SK-N-SH (cell line): ENCODE results near the gene EEF2K. TPM values are rescaled to one million over a fixed set of nuclear protein-coding genes. Genes with fewer than 3 reads are reported as not detected.

Source experiments
- CTCF ChIA-PET: fragments of 300-600, 350-600 bp; formaldehyde crosslinking; extraction: SDS; loops from one replicate; lab custom pipeline; 2021; lab: Yijun Ruan, JAX
- POLR2A ChIA-PET: fragments of 350-600 bp; sonication (Branson Sonifier 250); formaldehyde crosslinking; extraction: SDS; loops from one replicate; lab custom pipeline; 2020; ENCODE audit warnings: antibody characterized with exemption, inconsistent platforms; lab: Yijun Ruan, JAX
- DNase-seq: peaks from one replicate; pipeline ENCODE4 v3.0.0; 2012
- H2AFZ ChIP-seq: fragments of 200-600 bp; sonication (generic); 2 replicates; pipeline ENCODE4 v1.8.1; 2016; ENCODE audit warnings: antibody characterized with exemption, mild to moderate bottlenecking, low read depth
- H3F3A ChIP-seq: fragments of 200-600 bp; sonication (generic); replicated peaks from 2 replicates; pipeline ENCODE3; 2016; ENCODE audit warnings: antibody characterized with exemption, mild to moderate bottlenecking; ENCODE audit not compliant: insufficient read depth
- H3K27ac ChIP-seq, 2 experiments: fragments of 200-500 bp in 1 of 2; fragments of 200-600 bp in 1 of 2; sonication (Bioruptor generic) in 1 of 2; sonication (generic), shearing (Covaris generic) in 1 of 2; 2 replicates each; pipeline versions ENCODE4 v1.5.1 to v1.6.1; 2014 to 2016; ENCODE audit warnings: low read depth in 2 of 2, inconsistent platforms in 1 of 2, low read length in 1 of 2, mild to moderate bottlenecking in 1 of 2, mixed read lengths in 1 of 2
- H3K27me3 ChIP-seq: fragments of 200-600 bp; sonication (generic), shearing (Covaris generic); 2 replicates; pipeline ENCODE4 v1.6.1; 2016; ENCODE audit warnings: mixed run types; ENCODE audit not compliant: insufficient read depth
- H3K36me3 ChIP-seq, 2 experiments: fragments of 200-500 bp in 1 of 2; fragments of 200-600 bp in 1 of 2; sonication (Bioruptor generic) in 1 of 2; sonication (generic) in 1 of 2; replicated peaks in 1 of 2; 2 replicates each; pipeline versions ENCODE3 to v1.5.1; 2014 to 2016; ENCODE audit warnings: low read length in 1 of 2, mild to moderate bottlenecking in 1 of 2; ENCODE audit not compliant: insufficient read depth in 2 of 2, control insufficient read depth in 1 of 2
- H3K4me1 ChIP-seq, 2 experiments: fragments of 200-500 bp in 1 of 2; fragments of 200-600 bp in 1 of 2; sonication (Bioruptor generic) in 1 of 2; sonication (generic), shearing (Covaris generic) in 1 of 2; 2 replicates each; pipeline versions ENCODE4 v1.5.1 to v1.6.1; 2014 to 2016; ENCODE audit warnings: low read depth in 1 of 2, low read length in 1 of 2, mixed run types in 1 of 2; ENCODE audit not compliant: insufficient read depth in 2 of 2, control insufficient read depth in 1 of 2
- H3K4me2 ChIP-seq: fragments of 200-600 bp; sonication (generic), shearing (Covaris generic); 2 replicates; pipeline ENCODE4 v1.6.1; 2017; ENCODE audit warnings: mixed run types
- H3K4me3 ChIP-seq, 2 experiments: fragments of 200-500 bp in 1 of 2; fragments of 200-600 bp in 1 of 2; sonication (Bioruptor generic) in 1 of 2; sonication (generic), shearing (Covaris generic) in 1 of 2; 2 replicates each; pipeline versions ENCODE4 v1.5.1 to v1.8.1; 2014 to 2016; ENCODE audit warnings: low read depth in 2 of 2, inconsistent platforms in 1 of 2, low read length in 1 of 2, mild to moderate bottlenecking in 1 of 2, mixed read lengths in 1 of 2, moderate library complexity in 1 of 2
- H3K79me2 ChIP-seq: fragments of 200-600 bp; sonication (generic); 2 replicates; pipeline ENCODE4 v1.8.1; 2017; ENCODE audit warnings: mild to moderate bottlenecking; ENCODE audit not compliant: insufficient read depth
- H3K9ac ChIP-seq: fragments of 200-600 bp; sonication (generic); 2 replicates; pipeline ENCODE4 v1.6.1; 2017; ENCODE audit warnings: mixed run types
- H3K9me2 ChIP-seq: fragments of 200-600 bp; sonication (generic); 2 replicates; pipeline ENCODE4 v1.6.1; 2017; ENCODE audit warnings: mixed run types
- H3K9me3 ChIP-seq: fragments of 200-600 bp; sonication (generic); 2 replicates; pipeline ENCODE4 v1.6.1; 2017; ENCODE audit warnings: mixed run types, mild to moderate bottlenecking, moderate library complexity
- H4K20me1 ChIP-seq: fragments of 200-600 bp; sonication (generic); 2 replicates; pipeline ENCODE4 v1.6.1; 2017; ENCODE audit warnings: mild to moderate bottlenecking, mixed run types; ENCODE audit not compliant: insufficient read depth
- EP300 ChIP-seq, 2 experiments: IDR thresholded peaks; 2 replicates each; pipeline versions ENCODE4 v1.4.0 to v1.6.1; 2012; ENCODE audit warnings: borderline replicate concordance in 1 of 2, low read depth in 1 of 2, low read length in 1 of 2
- FOSL2 ChIP-seq: IDR thresholded peaks from 2 replicates; pipeline ENCODE4 v1.4.0; 2012; ENCODE audit warnings: low read depth, mild to moderate bottlenecking, moderate library complexity, borderline replicate concordance
- GABPA ChIP-seq: IDR thresholded peaks from 2 replicates; pipeline ENCODE4 v1.4.0; 2012; ENCODE audit warnings: low read depth, mild to moderate bottlenecking
- MXI1 ChIP-seq: IDR thresholded peaks from 2 replicates; pipeline ENCODE4 v1.6.1; 2012; ENCODE audit warnings: mild to moderate bottlenecking, low read depth, low read length, improper control_type of control experiment
- RAD21 ChIP-seq: IDR thresholded peaks from 2 replicates; pipeline ENCODE4 v1.6.1; 2012; ENCODE audit warnings: mild to moderate bottlenecking, low read length
- WGBS: methylation state at CpG from one replicate; pipeline ENCODE4 v1.1.6; 2017; ENCODE audit warnings: low lambda C conversion rate; 5-methylcytosine and 5-hydroxymethylcytosine counted together
- polyA plus RNA-seq, 3 experiments: library from polyadenylated mRNA; depleted of rRNA; stranded (reverse); fragments of >200 nt; gene quantifications; 2 replicates each; pipeline ENCODE4 v1.2.3, GENCODE V29; 2012
- TF ChIP-seq, protein P1 (sequence below): IDR thresholded peaks from 2 replicates; pipeline ENCODE4 v1.4.0; 2012; ENCODE audit warnings: low read depth
- TF ChIP-seq, protein P2 (sequence below): fragments of 200-600 bp; sonication (generic); IDR thresholded peaks from 2 replicates; pipeline ENCODE4 v1.6.1; 2017; ENCODE audit warnings: antibody characterized with exemption, mild to moderate bottlenecking, moderate library complexity
- TF ChIP-seq, protein P3 (sequence below): IDR thresholded peaks from 2 replicates; pipeline ENCODE4 v1.4.0; 2012; ENCODE audit warnings: low read depth, borderline replicate concordance
- TF ChIP-seq, protein P4 (sequence below): fragments of 150-350 bp; IDR thresholded peaks from 2 replicates; pipeline ENCODE4 v1.6.1; 2017; ENCODE audit warnings: antibody characterized with exemption, low read length, low read depth, borderline replicate concordance

Gene EEF2K
- polyA plus RNA-seq, 1 of the 3 experiments (the other 2 are of a cell fraction) = 8.0 TPM

DNA sequence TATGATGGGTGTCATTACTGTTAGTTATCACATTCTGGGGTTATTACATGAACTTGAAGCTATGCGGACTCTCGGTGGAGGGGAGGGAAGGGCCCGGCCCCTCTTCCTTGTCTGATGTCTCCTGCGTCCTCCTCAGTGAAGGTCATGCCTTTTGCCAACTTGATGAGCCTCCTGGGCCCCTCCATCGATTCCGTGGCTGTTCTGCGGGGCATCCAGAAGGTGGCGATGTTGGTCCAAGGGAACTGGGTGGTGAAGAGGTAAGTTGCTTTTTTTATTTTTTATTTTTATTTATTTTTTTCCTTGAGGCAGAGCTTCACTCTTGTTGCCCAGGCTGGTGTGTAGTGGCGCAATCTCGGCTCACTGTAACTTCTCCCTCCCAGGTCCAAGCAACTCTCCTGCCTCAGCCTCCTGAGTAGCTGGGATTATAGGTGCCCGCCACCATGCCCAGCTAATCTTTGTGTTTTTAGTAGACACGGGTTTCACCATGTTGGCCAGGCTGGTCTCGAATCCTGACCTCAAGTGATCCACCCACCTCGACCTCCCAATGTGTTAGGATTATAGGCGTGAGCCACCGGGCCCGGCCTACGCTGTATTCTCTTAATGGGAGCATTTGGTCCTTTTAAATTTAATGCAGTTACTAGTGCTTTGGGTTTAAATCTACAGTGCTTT lies 112.7 kb downstream of the EEF2K start:
- 0 out of 2 replicates have a peak, but pooled peaks cover 5% of the 10 kb centered on the region for H4K20me1 ChIP-seq
- no peaks in the 10 kb centered on the region for H3F3A ChIP-seq
- DNase-seq = peak; percentile 54
- peaks cover 9 to 50% of the 10 kb centered on the region in 2 experiments for H3K36me3 ChIP-seq
- H3K4me1 ChIP-seq = peaks cover 0 to 3% of the 10 kb centered on the region in 2 experiments; a peak in 1 of 4 replicates
- CTCF ChIA-PET = interaction anchor here (0.8 to 4.3 kb wide), 8 partner anchors 10 to 1162 kb away, joined by 3 to 24 read pairs (median 4); partner anchors contain the start of genes EEF2K and LDAF1
- no peaks in the 10 kb centered on the region for H3K27me3 ChIP-seq
- no peak overlapping the region for H3K4me3 ChIP-seq
- 87% methylated on average over 18 of the region's 18 CpGs for WGBS
- H3K27ac ChIP-seq = no peak overlapping the region
- H3K79me2 ChIP-seq = no peaks in the 10 kb centered on the region; the same call in 1 of the 2 replicates
- TF ChIP-seq, protein P1, sequence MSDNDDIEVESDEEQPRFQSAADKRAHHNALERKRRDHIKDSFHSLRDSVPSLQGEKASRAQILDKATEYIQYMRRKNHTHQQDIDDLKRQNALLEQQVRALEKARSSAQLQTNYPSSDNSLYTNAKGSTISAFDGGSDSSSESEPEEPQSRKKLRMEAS = no peak
- TF ChIP-seq, protein P2, sequence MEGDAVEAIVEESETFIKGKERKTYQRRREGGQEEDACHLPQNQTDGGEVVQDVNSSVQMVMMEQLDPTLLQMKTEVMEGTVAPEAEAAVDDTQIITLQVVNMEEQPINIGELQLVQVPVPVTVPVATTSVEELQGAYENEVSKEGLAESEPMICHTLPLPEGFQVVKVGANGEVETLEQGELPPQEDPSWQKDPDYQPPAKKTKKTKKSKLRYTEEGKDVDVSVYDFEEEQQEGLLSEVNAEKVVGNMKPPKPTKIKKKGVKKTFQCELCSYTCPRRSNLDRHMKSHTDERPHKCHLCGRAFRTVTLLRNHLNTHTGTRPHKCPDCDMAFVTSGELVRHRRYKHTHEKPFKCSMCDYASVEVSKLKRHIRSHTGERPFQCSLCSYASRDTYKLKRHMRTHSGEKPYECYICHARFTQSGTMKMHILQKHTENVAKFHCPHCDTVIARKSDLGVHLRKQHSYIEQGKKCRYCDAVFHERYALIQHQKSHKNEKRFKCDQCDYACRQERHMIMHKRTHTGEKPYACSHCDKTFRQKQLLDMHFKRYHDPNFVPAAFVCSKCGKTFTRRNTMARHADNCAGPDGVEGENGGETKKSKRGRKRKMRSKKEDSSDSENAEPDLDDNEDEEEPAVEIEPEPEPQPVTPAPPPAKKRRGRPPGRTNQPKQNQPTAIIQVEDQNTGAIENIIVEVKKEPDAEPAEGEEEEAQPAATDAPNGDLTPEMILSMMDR = peak; percentile 66
- TF ChIP-seq RAD21 = peak; percentile 22; the same call in 1 of the 2 replicates
- TF ChIP-seq, protein P3, sequence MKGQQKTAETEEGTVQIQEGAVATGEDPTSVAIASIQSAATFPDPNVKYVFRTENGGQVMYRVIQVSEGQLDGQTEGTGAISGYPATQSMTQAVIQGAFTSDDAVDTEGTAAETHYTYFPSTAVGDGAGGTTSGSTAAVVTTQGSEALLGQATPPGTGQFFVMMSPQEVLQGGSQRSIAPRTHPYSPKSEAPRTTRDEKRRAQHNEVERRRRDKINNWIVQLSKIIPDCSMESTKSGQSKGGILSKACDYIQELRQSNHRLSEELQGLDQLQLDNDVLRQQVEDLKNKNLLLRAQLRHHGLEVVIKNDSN = no peak
- no peak for TF ChIP-seq MXI1
- no peak for TF ChIP-seq GABPA
- TF ChIP-seq FOSL2 = no peak
- TF ChIP-seq EP300 (IDR thresholded peaks at IDR 0.05; ENCODE audit: borderline replicate concordance in 1 of 2, low read depth in 1 of 2, low read length in 1 of 2) = no peak
- TF ChIP-seq, protein P4, sequence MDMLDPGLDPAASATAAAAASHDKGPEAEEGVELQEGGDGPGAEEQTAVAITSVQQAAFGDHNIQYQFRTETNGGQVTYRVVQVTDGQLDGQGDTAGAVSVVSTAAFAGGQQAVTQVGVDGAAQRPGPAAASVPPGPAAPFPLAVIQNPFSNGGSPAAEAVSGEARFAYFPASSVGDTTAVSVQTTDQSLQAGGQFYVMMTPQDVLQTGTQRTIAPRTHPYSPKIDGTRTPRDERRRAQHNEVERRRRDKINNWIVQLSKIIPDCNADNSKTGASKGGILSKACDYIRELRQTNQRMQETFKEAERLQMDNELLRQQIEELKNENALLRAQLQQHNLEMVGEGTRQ = no peak
- POLR2A ChIA-PET = no interaction called here
- H3K4me2 ChIP-seq = no peak overlapping the region
- H3K9me2 ChIP-seq = no peaks in the 10 kb centered on the region
- no peaks in the 10 kb centered on the region for H3K9me3 ChIP-seq
- no peak overlapping the region for H2AFZ ChIP-seq
- no peak overlapping the region for H3K9ac ChIP-seq
